Parathyroid adenoma (tissue), 2 donors: Measurements from ENCODE around the gene CHML.

Source experiments
- H2AFZ ChIP-seq: fragments of 300-600 bp; sonication (generic); one replicate; pipeline ENCODE4 v1.7.0; 2017; ENCODE audit warnings: antibody characterized with exemption, mild to moderate bottlenecking
- H3K27ac ChIP-seq: fragments of 300-600 bp; sonication (generic); one replicate; pipeline ENCODE4 v1.7.0; 2017
- H3K27me3 ChIP-seq: fragments of 300-600 bp; sonication (generic); one replicate; pipeline ENCODE4 v1.7.0; 2017; ENCODE audit warnings: low read length; ENCODE audit not compliant: control insufficient read depth, insufficient read depth
- H3K36me3 ChIP-seq: fragments of 300-600 bp; sonication (generic); one replicate; pipeline ENCODE4 v1.7.0; 2017; ENCODE audit warnings: low read length; ENCODE audit not compliant: control insufficient read depth, insufficient read depth
- H3K4me1 ChIP-seq: fragments of 300-600 bp; sonication (generic); one replicate; pipeline ENCODE4 v1.7.0; 2017; ENCODE audit warnings: control low read depth
- H3K4me2 ChIP-seq: fragments of 300-600 bp; sonication (generic); one replicate; pipeline ENCODE4 v1.7.0; 2017; ENCODE audit warnings: low read length
- H3K4me3 ChIP-seq: fragments of 300-600 bp; sonication (generic); one replicate; pipeline ENCODE4 v1.7.0; 2017; ENCODE audit warnings: low read depth, low read length
- H3K79me2 ChIP-seq: fragments of 300-600 bp; sonication (generic); one replicate; pipeline ENCODE4 v1.7.0; 2017; ENCODE audit warnings: control low read depth
- H3K9ac ChIP-seq: fragments of 300-600 bp; sonication (generic); one replicate; pipeline ENCODE4 v1.7.0; 2017; ENCODE audit warnings: mild to moderate bottlenecking
- H3K9me3 ChIP-seq: fragments of 300-600 bp; sonication (generic); one replicate; pipeline ENCODE4 v1.7.0; 2017; ENCODE audit warnings: low read length; ENCODE audit not compliant: control insufficient read depth
- TF ChIP-seq, protein P1 (sequence below): fragments of 300-600 bp; sonication (generic); IDR thresholded peaks from one replicate; pipeline ENCODE4 v1.7.0; 2017; ENCODE audit warnings: antibody characterized with exemption, mild to moderate bottlenecking
- donor health status: primary hyperparathyroidism.

CHML gene

DNA sequence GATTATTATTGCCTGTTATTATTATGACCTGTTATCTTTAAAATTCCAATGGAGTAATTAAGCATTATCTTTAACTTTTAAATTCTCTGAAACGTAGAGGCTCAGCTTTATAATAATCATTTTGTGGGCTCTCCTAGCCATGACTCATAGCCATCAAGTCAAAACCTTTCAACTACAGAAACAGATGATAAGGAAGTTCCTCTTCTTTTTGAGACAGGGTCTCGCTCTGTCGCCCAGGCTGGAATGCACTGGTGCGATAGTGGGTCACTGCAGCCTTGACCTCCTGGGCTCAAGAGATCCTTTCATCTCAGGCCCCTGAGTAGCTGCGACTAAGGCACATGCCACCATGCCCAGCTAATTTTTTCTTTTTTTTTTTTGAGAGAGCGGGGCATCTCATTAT is 43.5 kb downstream of the CHML start:
- no peak overlapping the region for H3K4me3 ChIP-seq
- no peak overlapping the region for H2AFZ ChIP-seq
- H3K79me2 ChIP-seq = no peaks in the 10 kb centered on the region
- no peaks in the 10 kb centered on the region for H3K4me1 ChIP-seq
- no peaks in the 10 kb centered on the region for H3K27me3 ChIP-seq
- H3K4me2 ChIP-seq = no peak overlapping the region
- no peaks in the 10 kb centered on the region for H3K36me3 ChIP-seq
- H3K9me3 ChIP-seq = no peaks in the 10 kb centered on the region
- no peak overlapping the region for H3K9ac ChIP-seq
- TF ChIP-seq, protein P1, sequence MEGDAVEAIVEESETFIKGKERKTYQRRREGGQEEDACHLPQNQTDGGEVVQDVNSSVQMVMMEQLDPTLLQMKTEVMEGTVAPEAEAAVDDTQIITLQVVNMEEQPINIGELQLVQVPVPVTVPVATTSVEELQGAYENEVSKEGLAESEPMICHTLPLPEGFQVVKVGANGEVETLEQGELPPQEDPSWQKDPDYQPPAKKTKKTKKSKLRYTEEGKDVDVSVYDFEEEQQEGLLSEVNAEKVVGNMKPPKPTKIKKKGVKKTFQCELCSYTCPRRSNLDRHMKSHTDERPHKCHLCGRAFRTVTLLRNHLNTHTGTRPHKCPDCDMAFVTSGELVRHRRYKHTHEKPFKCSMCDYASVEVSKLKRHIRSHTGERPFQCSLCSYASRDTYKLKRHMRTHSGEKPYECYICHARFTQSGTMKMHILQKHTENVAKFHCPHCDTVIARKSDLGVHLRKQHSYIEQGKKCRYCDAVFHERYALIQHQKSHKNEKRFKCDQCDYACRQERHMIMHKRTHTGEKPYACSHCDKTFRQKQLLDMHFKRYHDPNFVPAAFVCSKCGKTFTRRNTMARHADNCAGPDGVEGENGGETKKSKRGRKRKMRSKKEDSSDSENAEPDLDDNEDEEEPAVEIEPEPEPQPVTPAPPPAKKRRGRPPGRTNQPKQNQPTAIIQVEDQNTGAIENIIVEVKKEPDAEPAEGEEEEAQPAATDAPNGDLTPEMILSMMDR = no peak
- H3K27ac ChIP-seq = no peak overlapping the region

DNA sequence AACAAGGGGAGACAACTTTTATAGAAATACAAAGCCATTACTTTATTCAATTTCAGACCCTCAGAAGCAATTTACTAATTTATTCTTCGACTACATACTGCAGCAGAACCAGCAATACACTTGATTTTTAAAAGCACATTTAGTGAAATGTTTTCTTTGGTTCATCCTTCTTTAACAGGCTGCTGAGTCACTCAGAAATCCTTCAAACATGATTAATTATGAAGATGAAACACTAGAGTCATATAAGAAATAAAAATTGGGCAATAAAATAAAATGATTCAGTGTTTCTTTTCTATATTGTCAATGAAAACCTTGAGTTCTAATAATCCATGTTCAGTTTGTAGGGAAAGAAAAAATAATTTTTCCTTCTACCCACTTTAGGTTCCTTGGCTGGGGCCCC is 47.0 kb downstream of the CHML start:
- TF ChIP-seq, protein P1 = no peak
- no peak overlapping the region for H3K27ac ChIP-seq
- no peak overlapping the region for H3K4me2 ChIP-seq

DNA sequence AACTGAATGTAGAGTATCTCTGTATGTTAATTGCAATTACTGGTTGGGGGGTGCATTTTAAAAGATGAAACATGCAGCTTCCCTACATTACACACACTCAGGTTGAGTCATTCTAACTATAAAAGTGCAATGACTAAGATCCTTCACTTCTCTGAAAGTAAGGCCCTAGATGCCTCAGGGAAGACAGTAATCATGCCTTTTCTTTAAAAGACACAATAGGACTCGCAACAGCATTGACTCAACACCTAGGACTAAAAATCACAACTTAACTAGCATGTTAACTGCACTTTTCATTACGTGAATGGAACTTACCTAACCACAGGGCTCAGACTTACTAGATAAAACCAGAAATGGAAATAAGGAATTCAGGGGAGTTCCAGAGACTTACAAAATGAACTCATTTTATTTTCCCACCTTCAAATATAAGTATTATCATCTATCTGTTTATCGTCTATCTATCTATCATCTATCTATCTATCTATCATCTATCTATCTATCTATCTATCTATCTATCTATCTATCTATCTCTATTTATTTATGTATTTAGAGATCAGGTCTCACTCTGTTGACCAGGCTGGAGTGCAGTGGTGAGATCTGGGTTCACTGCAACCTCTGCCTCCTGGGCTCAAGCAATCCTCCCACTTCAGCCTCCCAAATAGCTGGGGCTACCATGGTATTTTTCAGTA is 47.8 kb downstream of the CHML start:
- H3K36me3 ChIP-seq = no peaks in the 10 kb centered on the region
- no peaks in the 10 kb centered on the region for H3K9me3 ChIP-seq
- H3K79me2 ChIP-seq = no peaks in the 10 kb centered on the region
- H3K27ac ChIP-seq = no peak overlapping the region
- no peak overlapping the region for H3K9ac ChIP-seq
- H3K4me1 ChIP-seq = no peaks in the 10 kb centered on the region
- no peaks in the 10 kb centered on the region for H3K27me3 ChIP-seq
- no peak overlapping the region for H2AFZ ChIP-seq
- TF ChIP-seq, protein P1 = no peak
- H3K4me3 ChIP-seq = no peak overlapping the region
- H3K4me2 ChIP-seq = no peak overlapping the region

More for the DNA sequence above, 47.0 kb downstream of the CHML start:
- H3K79me2 ChIP-seq = no peaks in the 10 kb centered on the region
- H2AFZ ChIP-seq = no peak overlapping the region
- H3K4me1 ChIP-seq = no peaks in the 10 kb centered on the region
- no peaks in the 10 kb centered on the region for H3K9me3 ChIP-seq
- H3K36me3 ChIP-seq = no peaks in the 10 kb centered on the region
- H3K4me3 ChIP-seq = no peak overlapping the region
- H3K9ac ChIP-seq = no peak overlapping the region
- H3K27me3 ChIP-seq = no peaks in the 10 kb centered on the region

DNA sequence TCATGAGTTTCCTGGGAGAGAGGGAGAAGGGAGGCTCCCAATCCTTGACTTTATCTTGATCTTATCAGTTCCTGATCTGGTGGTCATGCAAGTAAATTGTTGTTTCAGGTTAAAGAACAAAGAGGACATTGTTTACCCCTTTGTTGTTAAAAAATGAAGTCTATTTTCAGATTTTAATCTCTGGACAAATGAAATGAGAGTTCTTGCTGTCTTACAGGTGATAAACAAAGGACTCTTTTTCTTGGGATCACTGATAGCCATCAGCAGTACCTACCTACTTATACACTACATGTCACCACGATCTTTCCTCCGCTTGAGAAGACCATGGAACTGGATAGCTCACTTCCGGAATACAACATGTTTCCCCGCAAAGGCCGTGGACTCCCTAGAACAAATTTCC is 48.4 kb downstream of the CHML start:
- no peak overlapping the region for H3K9ac ChIP-seq
- TF ChIP-seq, protein P1 = no peak
- H3K27ac ChIP-seq = no peak overlapping the region
- H3K4me3 ChIP-seq = no peak overlapping the region
- H2AFZ ChIP-seq = no peak overlapping the region
- no peaks in the 10 kb centered on the region for H3K9me3 ChIP-seq
- H3K79me2 ChIP-seq = no peaks in the 10 kb centered on the region
- H3K4me1 ChIP-seq = no peaks in the 10 kb centered on the region
- no peak overlapping the region for H3K4me2 ChIP-seq
- H3K36me3 ChIP-seq = no peaks in the 10 kb centered on the region
- H3K27me3 ChIP-seq = no peaks in the 10 kb centered on the region

DNA sequence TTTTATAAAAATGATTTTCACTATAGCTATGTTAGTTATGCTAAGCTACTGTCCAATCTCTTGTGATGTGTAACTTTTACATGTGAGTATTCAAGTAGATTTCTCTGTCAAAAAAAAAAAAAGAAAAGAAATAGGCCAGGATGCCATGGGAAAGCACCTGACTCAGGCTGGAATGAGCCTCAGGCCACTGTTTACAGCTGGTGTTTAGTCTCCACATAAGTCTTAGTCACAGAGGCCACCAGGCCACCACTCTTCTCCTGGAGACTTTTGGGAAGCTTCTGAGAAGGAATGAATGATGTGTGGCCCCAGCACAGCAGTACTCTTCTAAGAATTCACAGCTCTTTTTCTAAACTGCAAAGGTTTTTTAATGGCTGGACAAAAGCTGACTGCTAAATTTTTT is 48.9 kb downstream of the CHML start:
- Histone ChIP-seq H3K4me3 (no peak overlapping the region), H3K4me2 (no peak overlapping the region), H3K9me3 (no peaks in the 10 kb centered on the region), H3K27me3 (no peaks in the 10 kb centered on the region), H3K36me3 (no peaks in the 10 kb centered on the region), H2AFZ (no peak overlapping the region), H3K4me1 (no peaks in the 10 kb centered on the region), H3K27ac (no peak overlapping the region), H3K9ac (no peak overlapping the region), H3K79me2 (no peaks in the 10 kb centered on the region)
- TF ChIP-seq, protein P1 = no peak
